GM18499 (cell line): ENCODE data around the gene NEXN.

Experiments used
- ATAC-seq: cut with Tn5 transposase; IDR thresholded peaks from one replicate; pipeline ENCODE4 v1.9.1; 2021; ENCODE audit warnings: moderate number of reproducible peaks; ENCODE audit not compliant: insufficient read depth, unreplicated experiment

Gene NEXN

GRCh38 chr1:77888081-77888780 is at the start of gene NEXN:
Gene NEXN (plus strand): TSS chr1:77888624. CDS start chr1:77916107, 27,483 bp downstream.
- no peak for ATAC-seq

- no peak for ATAC-seq
Observed at GRCh38 chr1:77841574-77841973, 46.9 kb upstream of the NEXN start.

GRCh38 chr1:77845951-77846350 is 42.5 kb upstream of the NEXN start:
- no peak for ATAC-seq

- no peak for ATAC-seq
Observed at GRCh38 chr1:77846966-77847365, 41.5 kb upstream of the NEXN start.

- no peak for ATAC-seq
Observed at GRCh38 chr1:77847621-77848080, 40.8 kb upstream of the NEXN start.

GRCh38 chr1:77850082-77850481 is 38.3 kb upstream of the NEXN start:
- ATAC-seq = no peak

GRCh38 chr1:77857552-77857951 is 30.9 kb upstream of the NEXN start:
- no peak for ATAC-seq

GRCh38 chr1:77858725-77859124 is 29.7 kb upstream of the NEXN start:
- no peak for ATAC-seq

- no peak for ATAC-seq
Observed at GRCh38 chr1:77859248-77859647, 29.2 kb upstream of the NEXN start.

- no peak for ATAC-seq
Observed at GRCh38 chr1:77866296-77866695, 22.1 kb upstream of the NEXN start.

- ATAC-seq = no peak
Observed at GRCh38 chr1:77872645-77873044, 15.8 kb upstream of the NEXN start.

- ATAC-seq = no peak
Observed at GRCh38 chr1:77873461-77873860, 15.0 kb upstream of the NEXN start.

- no peak for ATAC-seq
Observed at GRCh38 chr1:77874804-77875445, 13.5 kb upstream of the NEXN start.

GRCh38 chr1:77876884-77877283 is 11.5 kb upstream of the NEXN start:
- ATAC-seq = no peak

- no peak for ATAC-seq
Observed at GRCh38 chr1:77881061-77881460, 7.4 kb upstream of the NEXN start.

GRCh38 chr1:77882411-77882810 is 6.0 kb upstream of the NEXN start:
- no peak for ATAC-seq

GRCh38 chr1:77888781-77889642 is 588 bp downstream of the NEXN start:
- ATAC-seq = no peak

- no peak for ATAC-seq
Observed at GRCh38 chr1:77889671-77890070, 1.2 kb downstream of the NEXN start.

GRCh38 chr1:77891200-77891599 is 2.8 kb downstream of the NEXN start:
- no peak for ATAC-seq

GRCh38 chr1:77899647-77900320 is 11.4 kb downstream of the NEXN start:
- ATAC-seq = no peak
